Measurements from ENCODE around the gene STEAP2.

- TF ChIP-seq, protein P1, sequence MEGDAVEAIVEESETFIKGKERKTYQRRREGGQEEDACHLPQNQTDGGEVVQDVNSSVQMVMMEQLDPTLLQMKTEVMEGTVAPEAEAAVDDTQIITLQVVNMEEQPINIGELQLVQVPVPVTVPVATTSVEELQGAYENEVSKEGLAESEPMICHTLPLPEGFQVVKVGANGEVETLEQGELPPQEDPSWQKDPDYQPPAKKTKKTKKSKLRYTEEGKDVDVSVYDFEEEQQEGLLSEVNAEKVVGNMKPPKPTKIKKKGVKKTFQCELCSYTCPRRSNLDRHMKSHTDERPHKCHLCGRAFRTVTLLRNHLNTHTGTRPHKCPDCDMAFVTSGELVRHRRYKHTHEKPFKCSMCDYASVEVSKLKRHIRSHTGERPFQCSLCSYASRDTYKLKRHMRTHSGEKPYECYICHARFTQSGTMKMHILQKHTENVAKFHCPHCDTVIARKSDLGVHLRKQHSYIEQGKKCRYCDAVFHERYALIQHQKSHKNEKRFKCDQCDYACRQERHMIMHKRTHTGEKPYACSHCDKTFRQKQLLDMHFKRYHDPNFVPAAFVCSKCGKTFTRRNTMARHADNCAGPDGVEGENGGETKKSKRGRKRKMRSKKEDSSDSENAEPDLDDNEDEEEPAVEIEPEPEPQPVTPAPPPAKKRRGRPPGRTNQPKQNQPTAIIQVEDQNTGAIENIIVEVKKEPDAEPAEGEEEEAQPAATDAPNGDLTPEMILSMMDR (IDR thresholded peaks at IDR 0.05; ENCODE audit: borderline replicate concordance, extremely low read depth, low read length, poor library complexity, severe bottlenecking) = no peak
- no peak for TF ChIP-seq EZH2 (IDR thresholded peaks at IDR 0.05; ENCODE audit: borderline replicate concordance, low read depth, low read length, severe bottlenecking)
These were observed 24.0 kb upstream of the STEAP2 start for GRCh38 chr7:90187507-90188050.

Measured in DND-41 (cell line).